Activated T-cell treated with anti-CD3 and anti-CD28 coated beads, Interleukin-2, amount 50 U/mL, for 48 hours (primary cell): ENCODE results near the gene SPTBN5.

Experiments used
- DNase-seq, 2 experiments: peaks; one replicate each; pipeline ENCODE4 v3.0.0-alpha.2; 2020

Gene SPTBN5

GRCh38 chr15:41843571-41843970 lies 50.3 kb downstream of the SPTBN5 start:
- DNase-seq: no peak

- no peak for DNase-seq
These were observed 51.6 kb downstream of the SPTBN5 start for GRCh38 chr15:41842229-41842628.

GRCh38 chr15:41841131-41841530 lies 52.7 kb downstream of the SPTBN5 start:
- no peak for DNase-seq

GRCh38 chr15:41840673-41841072 lies 53.2 kb downstream of the SPTBN5 start:
- no peak for DNase-seq

GRCh38 chr15:41839781-41840491 lies 53.9 kb downstream of the SPTBN5 start:
- no peak for DNase-seq

- DNase-seq: no peak
These were observed 55.4 kb downstream of the SPTBN5 start, which contains the start of gene PLA2G4B for GRCh38 chr15:41838400-41838897. PLA2G4B (plus strand) TSS chr15:41838847; CDS start chr15:41838914, 67 bp downstream.

GRCh38 chr15:41836713-41837454 lies 57.0 kb downstream of the SPTBN5 start:
- DNase-seq: no peak

GRCh38 chr15:41836073-41836472 lies 57.8 kb downstream of the SPTBN5 start:
- no peak for DNase-seq

- no peak for DNase-seq
These were observed 59.8 kb downstream of the SPTBN5 start for GRCh38 chr15:41834096-41834495.

GRCh38 chr15:41832875-41833274 lies 61.0 kb downstream of the SPTBN5 start:
- DNase-seq: no peak

- DNase-seq: no peak
These were observed 61.6 kb downstream of the SPTBN5 start for GRCh38 chr15:41832208-41832607.

- peak; percentile 48 to 61 for DNase-seq
These were observed 62.6 kb downstream of the SPTBN5 start for GRCh38 chr15:41831291-41831690.

GRCh38 chr15:41829959-41830646 lies 63.8 kb downstream of the SPTBN5 start:
- no peak for DNase-seq

GRCh38 chr15:41828807-41829141 lies 65.1 kb downstream of the SPTBN5 start:
- DNase-seq: no peak

- DNase-seq: peak; percentile 97
These were observed 65.7 kb downstream of the SPTBN5 start, which contains the start of gene JMJD7 for GRCh38 chr15:41827880-41828806. JMJD7 (plus strand) TSS chr15:41828092; CDS start chr15:41828125, 33 bp downstream.

- DNase-seq: peak in 1 of 2 experiments; percentile 36
These were observed 66.5 kb downstream of the SPTBN5 start for GRCh38 chr15:41827290-41827879.

GRCh38 chr15:41825572-41826535 lies 68.0 kb downstream of the SPTBN5 start:
- DNase-seq: no peak

- DNase-seq: no peak
These were observed 68.7 kb downstream of the SPTBN5 start for GRCh38 chr15:41825145-41825544.

- no peak for DNase-seq
These were observed 69.6 kb downstream of the SPTBN5 start for GRCh38 chr15:41824062-41824745.

- DNase-seq: no peak
These were observed 70.4 kb downstream of the SPTBN5 start for GRCh38 chr15:41823502-41823901.
